VCaP (cell line): ENCODE measurements around the gene SRP68.
A peak's percentile ranks its signal among the peaks of the same experiment; 100 is the strongest.

Source experiments
- H3K27ac ChIP-seq: fragments of 450-650 bp; 2 replicates; pipeline ENCODE4 v1.5.1; 2017
- TF ChIP-seq, protein P1 (sequence below): fragments of 450-650 bp; conservative IDR thresholded peaks from 2 replicates; pipeline ENCODE4 v1.5.1; 2017; ENCODE audit warnings: mild to moderate bottlenecking, moderate library complexity

The SRP68 gene

DNA sequence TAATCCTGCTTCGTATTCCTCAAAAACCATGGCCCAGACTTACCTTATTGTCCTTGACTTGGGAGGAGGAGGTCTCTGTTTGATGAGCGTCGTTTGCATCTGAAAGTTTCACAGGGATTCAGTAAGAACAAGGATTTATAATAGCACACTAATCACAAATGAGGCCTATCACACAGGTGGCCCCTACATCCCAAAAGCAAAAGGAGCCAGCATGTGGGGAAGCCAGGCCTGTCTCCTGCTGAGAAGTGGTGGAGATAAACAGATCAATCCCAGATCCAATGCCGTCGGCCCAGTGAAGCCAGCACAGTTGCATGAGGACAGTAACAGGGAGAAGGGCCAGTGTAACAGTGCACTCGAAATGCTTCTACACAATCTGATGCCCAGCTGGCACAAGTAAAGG, 31.9 kb downstream of the SRP68 start:
- no peak overlapping the region for H3K27ac ChIP-seq
- TF ChIP-seq, protein P1, sequence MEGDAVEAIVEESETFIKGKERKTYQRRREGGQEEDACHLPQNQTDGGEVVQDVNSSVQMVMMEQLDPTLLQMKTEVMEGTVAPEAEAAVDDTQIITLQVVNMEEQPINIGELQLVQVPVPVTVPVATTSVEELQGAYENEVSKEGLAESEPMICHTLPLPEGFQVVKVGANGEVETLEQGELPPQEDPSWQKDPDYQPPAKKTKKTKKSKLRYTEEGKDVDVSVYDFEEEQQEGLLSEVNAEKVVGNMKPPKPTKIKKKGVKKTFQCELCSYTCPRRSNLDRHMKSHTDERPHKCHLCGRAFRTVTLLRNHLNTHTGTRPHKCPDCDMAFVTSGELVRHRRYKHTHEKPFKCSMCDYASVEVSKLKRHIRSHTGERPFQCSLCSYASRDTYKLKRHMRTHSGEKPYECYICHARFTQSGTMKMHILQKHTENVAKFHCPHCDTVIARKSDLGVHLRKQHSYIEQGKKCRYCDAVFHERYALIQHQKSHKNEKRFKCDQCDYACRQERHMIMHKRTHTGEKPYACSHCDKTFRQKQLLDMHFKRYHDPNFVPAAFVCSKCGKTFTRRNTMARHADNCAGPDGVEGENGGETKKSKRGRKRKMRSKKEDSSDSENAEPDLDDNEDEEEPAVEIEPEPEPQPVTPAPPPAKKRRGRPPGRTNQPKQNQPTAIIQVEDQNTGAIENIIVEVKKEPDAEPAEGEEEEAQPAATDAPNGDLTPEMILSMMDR = no peak

DNA sequence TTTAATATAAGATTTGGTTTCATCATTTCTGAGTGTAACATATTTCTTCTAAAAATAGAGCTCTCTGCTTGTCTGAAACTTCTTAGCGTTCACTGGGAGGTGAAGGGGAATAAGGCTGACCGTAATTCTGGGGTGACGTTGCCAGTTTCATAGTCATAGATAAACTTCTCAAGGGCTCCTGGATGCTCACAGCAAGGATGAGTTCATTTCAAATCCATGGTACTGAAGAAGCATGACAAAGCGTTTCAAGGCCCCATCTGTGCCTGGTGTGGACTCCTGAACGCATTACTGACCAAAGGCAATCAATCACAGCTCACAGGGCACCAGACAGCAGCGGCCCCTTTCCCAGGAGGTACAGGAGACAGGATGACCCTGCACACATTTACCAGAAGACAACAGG, 33.2 kb downstream of the SRP68 start:
- no peak overlapping the region for H3K27ac ChIP-seq
- TF ChIP-seq, protein P1 = no peak

DNA sequence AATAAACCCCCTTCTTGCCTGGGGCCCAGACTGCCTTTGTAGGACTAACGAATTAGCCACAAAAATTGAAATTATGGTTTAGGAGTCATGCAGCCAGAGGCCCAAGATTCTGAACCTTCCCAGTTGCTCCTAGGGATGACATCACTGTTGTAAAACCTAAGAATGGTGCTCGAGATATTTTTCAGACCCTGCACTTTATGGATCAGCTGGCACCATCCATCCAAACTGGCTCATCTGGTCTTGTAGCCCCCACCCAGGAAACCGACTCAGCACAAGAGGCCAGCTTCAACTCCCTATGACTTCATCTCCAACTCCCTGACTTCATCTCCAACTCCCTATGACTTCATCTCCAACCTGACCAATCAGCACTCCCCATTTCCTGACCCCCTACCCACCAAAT, 34.3 kb downstream of the SRP68 start:
- TF ChIP-seq, protein P1 = no peak
- H3K27ac ChIP-seq = no peak overlapping the region; the same call in 1 of the 2 replicates

DNA sequence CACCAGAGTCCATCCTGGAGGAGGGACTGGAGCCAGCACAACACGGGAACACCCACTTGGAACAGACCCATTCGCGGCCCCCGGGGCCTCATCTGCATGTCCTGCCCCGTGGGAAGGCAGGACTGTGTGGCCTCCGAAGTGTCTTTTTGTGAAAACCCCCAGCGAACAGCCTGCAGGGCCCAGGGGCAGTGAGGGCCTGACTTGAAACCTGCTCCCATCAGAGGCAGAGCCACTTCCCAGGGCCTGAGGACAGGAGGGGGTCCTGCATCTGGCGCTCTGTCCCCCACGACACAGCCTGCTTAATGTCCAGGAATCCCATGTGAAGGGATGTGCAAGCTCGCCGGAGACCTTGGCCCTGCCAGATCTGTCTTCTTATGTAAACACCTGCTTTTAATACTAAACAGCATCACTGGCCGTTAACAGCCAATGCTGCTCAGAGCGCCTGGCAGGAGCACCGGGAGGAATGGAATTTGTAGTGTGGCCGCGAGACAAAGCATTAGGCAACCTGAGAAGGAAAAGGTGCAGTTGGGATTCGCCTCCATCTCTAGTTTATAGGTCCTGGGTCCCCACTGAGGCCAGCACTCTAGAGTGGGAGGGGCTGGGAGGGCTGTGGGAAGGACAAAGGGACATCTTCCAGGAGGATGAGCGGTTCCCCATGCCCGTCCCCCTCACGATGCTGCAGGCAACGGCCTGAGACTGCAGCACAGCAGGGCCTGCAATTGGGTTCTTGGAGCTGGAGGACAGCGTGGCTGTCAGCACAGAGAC, 35.6 kb downstream of the SRP68 start:
- peak overlapping the region; percentile 54 for H3K27ac ChIP-seq
- TF ChIP-seq, protein P1 = no peak

DNA sequence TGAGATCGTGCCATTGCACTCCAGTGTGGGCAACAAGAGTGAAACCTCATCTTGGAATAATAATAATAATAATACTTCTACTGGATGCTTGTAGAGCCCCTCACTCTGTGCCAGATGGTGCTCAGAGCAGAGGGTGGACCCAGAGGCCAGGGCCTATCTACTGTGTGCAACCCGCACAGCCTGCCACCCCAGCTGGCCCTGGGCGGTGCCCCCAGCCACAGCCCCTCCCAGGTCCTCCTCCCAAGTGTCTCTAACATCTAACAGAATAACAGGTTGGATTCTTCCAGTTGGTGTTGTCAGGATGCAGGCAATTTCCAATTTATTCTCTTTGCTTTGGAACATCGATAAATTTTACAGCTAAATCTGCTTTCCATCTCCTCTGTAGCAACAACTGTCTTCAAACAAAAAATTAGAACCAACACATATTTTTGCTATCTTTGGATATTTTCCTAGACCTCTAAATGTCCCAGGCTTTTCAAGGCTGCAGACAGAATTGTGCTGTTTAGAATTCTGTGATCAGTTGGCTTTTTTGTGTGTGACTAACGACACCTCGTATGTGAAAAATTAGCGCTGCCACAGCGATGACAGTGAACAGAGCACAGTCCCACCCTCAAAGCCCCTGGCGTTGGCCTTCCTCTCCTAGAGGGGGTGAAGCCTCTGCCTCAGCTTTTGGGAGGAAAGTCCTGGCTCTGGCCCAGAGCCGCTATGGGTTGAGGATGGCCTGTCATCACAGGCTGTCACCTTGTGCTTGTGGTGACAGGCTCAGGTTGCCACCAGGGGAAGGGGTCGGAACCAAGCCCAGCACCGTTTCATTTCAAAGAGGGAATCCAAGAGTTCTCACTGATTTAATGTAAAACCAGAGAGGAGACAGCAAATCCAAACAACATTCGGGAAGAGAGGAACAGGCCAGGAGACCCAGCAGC, 37.6 kb downstream of the SRP68 start:
- H3K27ac ChIP-seq = no peak overlapping the region
- TF ChIP-seq, protein P1 = no peak

DNA sequence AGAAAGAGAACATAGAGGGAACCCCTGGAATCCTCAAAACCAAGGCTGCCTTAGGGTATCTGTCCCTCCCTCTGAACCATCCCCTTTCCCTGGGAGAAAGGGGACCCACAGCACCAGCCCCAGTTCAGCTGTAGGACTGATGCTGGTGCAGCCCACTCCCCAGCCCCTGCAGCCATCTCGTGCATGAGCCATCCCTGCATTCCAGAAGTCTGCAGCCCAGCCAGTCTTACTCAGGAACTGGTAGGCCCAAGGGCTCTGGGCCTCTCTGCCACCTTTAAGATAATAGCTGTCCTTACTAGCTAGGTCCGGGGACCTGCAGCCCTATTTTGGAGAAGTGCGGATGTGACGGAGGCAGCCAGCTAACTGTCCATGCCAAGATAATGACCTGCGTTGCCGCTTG, 39.2 kb downstream of the SRP68 start:
- TF ChIP-seq, protein P1 = no peak
- no peak overlapping the region for H3K27ac ChIP-seq

DNA sequence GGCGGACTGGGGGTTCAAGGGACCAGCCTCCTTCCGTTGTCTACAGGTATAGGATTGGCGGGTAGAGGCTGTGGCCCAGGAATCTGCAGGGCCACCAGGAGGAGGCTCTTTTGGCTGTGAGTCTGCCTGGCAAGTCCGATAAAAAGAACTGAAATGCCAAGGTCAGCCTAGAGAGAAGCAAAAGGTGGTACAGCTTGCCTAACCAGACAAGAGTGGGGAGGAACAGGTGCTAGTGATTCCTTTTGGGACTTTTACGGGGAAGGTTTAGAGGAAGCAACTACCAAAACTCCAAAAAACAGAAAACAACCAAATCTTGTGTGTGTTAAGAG, 39.6 kb downstream of the SRP68 start:
- H3K27ac ChIP-seq = no peak overlapping the region
- TF ChIP-seq, protein P1 = no peak
